H1 (cell line): ENCODE measurements around the gene RPAP3. TPM values are rescaled to one million over a fixed set of nuclear protein-coding genes. Genes with fewer than 3 reads are reported as not detected.

Experiments
- CTCF ChIA-PET: fragments of 300-600 bp; sonication (Branson Sonifier 250); formaldehyde crosslinking; loops from one replicate; lab custom pipeline; 2021; ENCODE audit not compliant: partially characterized antibody; lab: Charles Lee
- POLR2A ChIA-PET: fragments of 300-600 bp; sonication (Branson Sonifier 250); formaldehyde crosslinking; loops from one replicate; lab custom pipeline; 2021; ENCODE audit warnings: inconsistent platforms; ENCODE audit not compliant: partially characterized antibody; lab: Charles Lee
- DNase-seq, 2 experiments: peaks; one replicate each; pipeline versions ENCODE4 v3.0.0 to v3.0.0-alpha.2; 2010 to 2022; ENCODE audit warnings: low spot score in 2 of 2, low read depth in 1 of 2, mixed read lengths in 1 of 2
- FAIRE-seq: peaks from 2 replicates; lab custom pipeline; 2011; peaks lifted over from hg19 to GRCh38; lab: Jason Lieb, UNC
- H2AFZ ChIP-seq: 2 replicates; pipeline ENCODE4 v1.8.1; 2012; ENCODE audit warnings: low read length, inconsistent platforms
- H2AK5ac ChIP-seq: 2 replicates; pipeline ENCODE4 v1.6.1; 2013; ENCODE audit warnings: low read depth, low read length
- H2BK120ac ChIP-seq: replicated peaks from 2 replicates; pipeline ENCODE3; 2013; ENCODE audit warnings: low read depth, low read length, inconsistent platforms
- H2BK12ac ChIP-seq: 2 replicates; pipeline ENCODE4 v1.6.1; 2013; ENCODE audit warnings: low read depth, low read length
- H2BK15ac ChIP-seq: 2 replicates; pipeline ENCODE4 v1.6.1; 2013; ENCODE audit warnings: low read length
- H2BK20ac ChIP-seq: 2 replicates; pipeline ENCODE4 v1.6.1; 2013; ENCODE audit warnings: low read length
- H2BK5ac ChIP-seq: 2 replicates; pipeline ENCODE4 v1.6.1; 2013; ENCODE audit warnings: low read depth, low read length
- H3K14ac ChIP-seq: 2 replicates; pipeline ENCODE4 v1.6.1; 2013; ENCODE audit warnings: inconsistent platforms; ENCODE audit not compliant: insufficient read length
- H3K18ac ChIP-seq: 2 replicates; pipeline ENCODE4 v1.6.1; 2013; ENCODE audit warnings: low read length; ENCODE audit errors: extremely low read depth
- H3K23ac ChIP-seq: 2 replicates; pipeline ENCODE4 v1.6.1; 2013; ENCODE audit warnings: inconsistent platforms; ENCODE audit not compliant: insufficient read length
- H3K23me2 ChIP-seq: 2 replicates; pipeline ENCODE4 v1.6.1; 2013; ENCODE audit warnings: low read depth, low read length
- H3K27ac ChIP-seq: 2 replicates; pipeline ENCODE4 v1.6.1; 2011; ENCODE audit warnings: low read depth, low read length, inconsistent platforms
- H3K27me3 ChIP-seq, 4 experiments: replicated peaks in 1 of 4; 1 replicate in 1 of 4; 2 replicates in 3 of 4; pipeline versions ENCODE4 v1.6.1 to v1.8.1; 2011 to 2013; ENCODE audit warnings: low read length in 3 of 4, mild to moderate bottlenecking in 3 of 4, inconsistent platforms in 2 of 4, mixed read lengths in 2 of 4, moderate library complexity in 1 of 4; ENCODE audit not compliant: control insufficient read depth in 3 of 4, insufficient read depth in 3 of 4; ENCODE audit errors: extremely low read depth in 1 of 4
- H3K36me3 ChIP-seq, 4 experiments: 2 replicates each; pipeline versions ENCODE4 v1.6.1 to v1.8.1; 2011 to 2013; ENCODE audit warnings: mild to moderate bottlenecking in 4 of 4, low read length in 3 of 4, moderate library complexity in 2 of 4, control low read depth in 1 of 4, inconsistent platforms in 1 of 4; ENCODE audit not compliant: insufficient read depth in 4 of 4, control insufficient read depth in 2 of 4
- H3K4ac ChIP-seq: replicated peaks from 2 replicates; pipeline ENCODE3; 2013; ENCODE audit warnings: low read length, low read depth, mixed read lengths, inconsistent platforms; ENCODE audit not compliant: insufficient read length
- H3K4me1 ChIP-seq, 4 experiments: replicated peaks in 1 of 4; 1 replicate in 1 of 4; 2 replicates in 3 of 4; pipeline versions ENCODE4 v1.6.1 to v1.8.1; 2011 to 2013; ENCODE audit warnings: low read length in 3 of 4, inconsistent platforms in 2 of 4, mixed read lengths in 1 of 4; ENCODE audit not compliant: insufficient read depth in 4 of 4, control insufficient read depth in 3 of 4
- H3K4me2 ChIP-seq, 2 experiments: 2 replicates each; pipeline versions ENCODE4 v1.6.1 to v1.8.1; 2011 to 2013; ENCODE audit warnings: low read depth in 2 of 2, low read length in 2 of 2, control low read depth in 1 of 2, inconsistent platforms in 1 of 2, mild to moderate bottlenecking in 1 of 2; ENCODE audit not compliant: insufficient read depth in 1 of 2
- H3K4me3 ChIP-seq, 4 experiments: fragments of 200-600, 300-600 bp in 1 of 4; sonication (generic), shearing (Covaris generic), sonication (Bioruptor Twin) in 1 of 4; 2 replicates each; pipeline versions ENCODE4 v1.5.1 to v1.8.1; 2011 to 2016; ENCODE audit warnings: low read length in 4 of 4, low read depth in 3 of 4, control low read depth in 2 of 4, inconsistent platforms in 2 of 4, mild to moderate bottlenecking in 2 of 4, mixed read lengths in 1 of 4, moderate library complexity in 1 of 4; ENCODE audit not compliant: insufficient read depth in 2 of 4; ENCODE audit errors: extremely low read depth in 1 of 4
- H3K56ac ChIP-seq: replicated peaks from 2 replicates; pipeline ENCODE3; 2013; ENCODE audit warnings: low read depth, mild to moderate bottlenecking, mixed read lengths, low read length, inconsistent platforms; ENCODE audit not compliant: insufficient read length
- H3K79me1 ChIP-seq: 2 replicates; pipeline ENCODE4 v1.6.1; 2013; ENCODE audit warnings: low read depth, low read length, control low read depth
- H3K79me2 ChIP-seq, 2 experiments: 2 replicates each; pipeline versions ENCODE4 v1.6.1 to v1.8.1; 2012 to 2013; ENCODE audit warnings: low read length in 2 of 2, mild to moderate bottlenecking in 2 of 2, inconsistent platforms in 1 of 2; ENCODE audit not compliant: insufficient read depth in 2 of 2, control insufficient read depth in 1 of 2
- H3K9ac ChIP-seq, 4 experiments: replicated peaks in 1 of 4; 1 replicate in 1 of 4; 2 replicates in 3 of 4; pipeline versions ENCODE4 v1.6.1 to v1.8.1; 2011 to 2013; ENCODE audit warnings: low read depth in 3 of 4, low read length in 3 of 4, control low read depth in 2 of 4, mild to moderate bottlenecking in 2 of 4, moderate library complexity in 2 of 4, inconsistent platforms in 1 of 4; ENCODE audit errors: extremely low read depth in 1 of 4
- H3K9me3 ChIP-seq, 2 experiments: 2 replicates each; pipeline versions ENCODE4 v1.6.1 to v1.8.1; 2012 to 2013; ENCODE audit warnings: mild to moderate bottlenecking in 2 of 2, moderate library complexity in 2 of 2, control low read depth in 1 of 2, inconsistent platforms in 1 of 2, low read depth in 1 of 2, low read length in 1 of 2, mixed read lengths in 1 of 2; ENCODE audit not compliant: insufficient read depth in 2 of 2
- H4K20me1 ChIP-seq, 2 experiments: replicated peaks in 1 of 2; 2 replicates each; pipeline versions ENCODE3 to v1.8.1; 2011 to 2013; ENCODE audit warnings: inconsistent platforms in 2 of 2, low read length in 2 of 2, mild to moderate bottlenecking in 1 of 2; ENCODE audit not compliant: insufficient read depth in 2 of 2, control insufficient read depth in 1 of 2
- H4K5ac ChIP-seq: 2 replicates; pipeline ENCODE4 v1.6.1; 2013; ENCODE audit warnings: low read length, low read depth, mixed read lengths, inconsistent platforms; ENCODE audit not compliant: insufficient read length
- H4K8ac ChIP-seq: 2 replicates; pipeline ENCODE4 v1.8.0; 2013; ENCODE audit warnings: mild to moderate bottlenecking, moderate library complexity, low read length, inconsistent platforms; ENCODE audit not compliant: insufficient read depth; ENCODE audit errors: extremely low read depth
- H4K91ac ChIP-seq: replicated peaks from 2 replicates; pipeline ENCODE3; 2013; ENCODE audit warnings: low read length, mixed read lengths, inconsistent platforms; ENCODE audit not compliant: insufficient read length
- CTBP2 ChIP-seq: IDR thresholded peaks from 2 replicates; pipeline ENCODE4 v1.7.0; 2011; ENCODE audit warnings: borderline replicate concordance, mild to moderate bottlenecking, moderate library complexity, mixed read lengths, low read length; ENCODE audit not compliant: insufficient read depth, insufficient read length
- EP300 ChIP-seq, 2 experiments: IDR thresholded peaks; 1 replicate in 1 of 2; 2 replicates in 1 of 2; pipeline ENCODE4 v1.6.1; 2011 to 2012; ENCODE audit warnings: low read depth in 2 of 2, low read length in 2 of 2, mild to moderate bottlenecking in 2 of 2, borderline replicate concordance in 1 of 2, inconsistent platforms in 1 of 2, moderate library complexity in 1 of 2
- KDM4A ChIP-seq: IDR thresholded peaks from one replicate; pipeline ENCODE4 v1.7.1; 2012; ENCODE audit warnings: low read depth, mild to moderate bottlenecking, moderate library complexity, low read length, inconsistent platforms; ENCODE audit not compliant: severe bottlenecking
- SIN3A ChIP-seq, 2 experiments: IDR thresholded peaks in 1 of 2; conservative IDR thresholded peaks in 1 of 2; 2 replicates each; pipeline ENCODE4 v1.6.1; 2011 to 2012; ENCODE audit warnings: low read length in 2 of 2, improper control_type of control experiment in 1 of 2, low read depth in 1 of 2, mild to moderate bottlenecking in 1 of 2
- WGBS, 2 experiments: shearing (Covaris generic) in 1 of 2; methylation state at CpG; one replicate each; pipeline versions ENCODE4 v1.1.6 to v1.1.7; 2013 to 2015; ENCODE audit warnings: low lambda C conversion rate in 2 of 2, mixed read lengths in 2 of 2, inconsistent platforms in 1 of 2, low coverage in 1 of 2, missing lambda C conversion rate in 1 of 2; ENCODE audit not compliant: insufficient replicate concordance in 2 of 2, insufficient coverage in 1 of 2, insufficient read length in 1 of 2; ENCODE audit errors: extremely low coverage in 1 of 2, missing lambda C conversion rate in 1 of 2; 5-methylcytosine and 5-hydroxymethylcytosine counted together
- polyA plus RNA-seq, 7 experiments: library from polyadenylated mRNA; depleted of rRNA in 3 of 7; stranded (reverse) in 5 of 7; unstranded in 2 of 7; fragments of >200 nt in 5 of 7; fragments of 200-250 nt in 2 of 7; gene quantifications; 1 replicate in 5 of 7; 2 replicates in 1 of 7; 4 replicates in 1 of 7; pipeline versions ENCODE4 v1.2.1 to v1.2.3, GENCODE V29; 2011 to 2013; ENCODE audit warnings: missing spikeins in 2 of 7, mixed read lengths in 2 of 7
- total RNA-seq: library from RNA; stranded (reverse); fragmentation: NEBNext Ultra II Directional; extraction: Animal tissue kit (Norgen Biotek cat#: 25700); gene quantifications from 2 replicates; pipeline ENCODE4 v1.2.1, GENCODE V29; 2021

RPAP3 gene
- total and polyA plus RNA-seq, 2 of the 8 experiments (the other 6 are each of a cell fraction or from before 2014, with no cell fraction given): 6.4 to 60.5 TPM

GRCh38 chr12:47735649-47736048, 29.8 kb upstream of the RPAP3 start:
- TF ChIP-seq CTBP2 (no peak), SIN3A (conservative IDR thresholded peaks at IDR 0.05 in 1 of 2, IDR thresholded peaks at IDR 0.05 in 1 of 2; ENCODE audit: low read depth in 1 of 2, low read length in 2 of 2) (no peak), EP300 (IDR thresholded peaks at IDR 0.05; ENCODE audit: borderline replicate concordance in 1 of 2, low read depth in 2 of 2, low read length in 2 of 2) (no peak), KDM4A (no peak)
- peak overlapping the region in 1 of 4 experiments; percentile 5; a peak in 1 of 7 replicates for H3K9ac ChIP-seq
- no peak overlapping the region; a peak in 1 of 4 replicates for H3K4me2 ChIP-seq
- H2BK120ac ChIP-seq: no peak overlapping the region
- H2AK5ac ChIP-seq: peak overlapping the region; percentile 26; the same call in 1 of the 2 replicates
- peaks cover 0 to 2% (median 0%) of the 10 kb centered on the region in 4 experiments; a peak in 1 of 7 replicates for H3K27me3 ChIP-seq
- H4K8ac ChIP-seq: peak overlapping the region; percentile 86; the same call in 1 of the 2 replicates
- no peak overlapping the region for H3K23ac ChIP-seq
- POLR2A ChIA-PET: interaction anchor here (0.9 to 3.2 kb wide), 8 partner anchors 11 to 107 kb away, joined by 3 to 10 read pairs (median 4); partner anchors contain the start of genes ENDOU and RAPGEF3
- no peaks in the 10 kb centered on the region for H4K20me1 ChIP-seq
- H2BK20ac ChIP-seq: 0 out of 2 replicates have a peak overlapping the region, but pooled peaks have one; percentile 8
- H3K79me2 ChIP-seq: no peaks in the 10 kb centered on the region
- H2BK12ac ChIP-seq: 0 out of 2 replicates have a peak overlapping the region, but pooled peaks have one; percentile 92
- no peaks in the 10 kb centered on the region for H3K23me2 ChIP-seq
- H2AFZ ChIP-seq: no peak overlapping the region
- peak overlapping the region; percentile 85; the same call in 1 of the 2 replicates for H2BK5ac ChIP-seq
- H4K5ac ChIP-seq: no peak overlapping the region
- no peaks in the 10 kb centered on the region for H3K36me3 ChIP-seq
- WGBS, 2 experiments: 84% methylated on average over 11 of the region's 11 CpGs; no CpG with 5 or more reads in 1 of the 2 experiments
- H3K14ac ChIP-seq: no peak overlapping the region
- H2BK15ac ChIP-seq: peak overlapping the region; percentile 8; the same call in 1 of the 2 replicates
- H3K9me3 ChIP-seq: no peaks in the 10 kb centered on the region
- H3K4ac ChIP-seq: peak overlapping the region; percentile 44
- peaks cover 3 to 19% (median 11%) of the 10 kb centered on the region in 4 experiments for H3K4me1 ChIP-seq
- H3K4me3 ChIP-seq: no peak overlapping the region
- no peaks in the 10 kb centered on the region for H3K79me1 ChIP-seq
- CTCF ChIA-PET: interaction anchor here (0.8 to 64.6 kb wide), 10 partner anchors 12 to 102 kb away, joined by 3 to 2442 read pairs (median 8); partner anchors contain the start of genes ENDOU, RAPGEF3 and SLC48A1
- DNase-seq (no peak), FAIRE-seq (no peak)
- no peak overlapping the region; the same call in 1 of the 2 replicates for H3K18ac ChIP-seq
- H4K91ac ChIP-seq: peak overlapping the region; percentile 94
- H3K27ac ChIP-seq: no peak overlapping the region
- no peak overlapping the region for H3K56ac ChIP-seq
